Measurements from ENCODE around the gene ADAMTS15. TPM values are rescaled to one million over a fixed set of nuclear protein-coding genes. Genes with fewer than 3 reads are reported as not detected.

Gene ADAMTS15
- total RNA-seq, 2 experiments from 2014 or later, result not detected

GRCh38 chr11:130407978-130408377 lies 40.5 kb upstream of the ADAMTS15 start:
- Histone ChIP-seq H2AFZ (ENCODE audit: low read length) (no peak overlapping the region), H4K20me1 (ENCODE audit: insufficient read depth, low read length) (no peaks in the 10 kb centered on the region), H3K36me3 (ENCODE audit: insufficient read depth, low read length) (no peaks in the 10 kb centered on the region), H3K9me3 (ENCODE audit: low read length) (no peaks in the 10 kb centered on the region), H3K4me2 (ENCODE audit: low read length) (no peak overlapping the region), H3K27ac (ENCODE audit: low read depth, low read length, poor library complexity, severe bottlenecking) (no peak overlapping the region), H3K4me1 (ENCODE audit: insufficient read depth, low read length, poor library complexity, severe bottlenecking) (no peaks in the 10 kb centered on the region), H3K4me3 (ENCODE audit: low read depth, low read length, poor library complexity, severe bottlenecking) (no peak overlapping the region), H3K79me2 (ENCODE audit: insufficient read depth, low read depth, low read length) (no peaks in the 10 kb centered on the region), H3K9me2 (ENCODE audit: insufficient read depth, low read length) (no peaks in the 10 kb centered on the region)
- no TSS peak for BruUV-seq (replicated peaks)
- TF ChIP-seq CTCF (conservative IDR thresholded peaks at IDR 0.05; ENCODE audit: low read length), result no peak
- TF ChIP-seq EZH2phosphoT487 (IDR thresholded peaks at IDR 0.05; ENCODE audit: borderline replicate concordance, low read depth, low read length), result no peak
- no peak for DNase-seq (ENCODE audit: low spot score)
- ChIA-PET POLR2A (interaction anchor here (0.6 kb wide), 2 partner anchors 49 to 1185 kb away, joined by 3 read pairs; no protein-coding TSS in a partner anchor), CTCF (ENCODE audit: unreplicated experiment) (no interaction called here)
- intact Hi-C loops (cut with micrococcal nuclease; ENCODE audit: unreplicated experiment), result no loop called here

- Histone ChIP-seq H3K4me3 (ENCODE audit: low read depth, low read length, poor library complexity, severe bottlenecking) (no peak overlapping the region), H3K4me2 (ENCODE audit: low read length) (no peak overlapping the region), H2AFZ (ENCODE audit: low read length) (no peak overlapping the region), H4K20me1 (ENCODE audit: insufficient read depth, low read length) (no peaks in the 10 kb centered on the region), H3K9me2 (ENCODE audit: insufficient read depth, low read length) (no peaks in the 10 kb centered on the region), H3K27ac (ENCODE audit: low read depth, low read length, poor library complexity, severe bottlenecking) (no peak overlapping the region), H3K36me3 (ENCODE audit: insufficient read depth, low read length) (no peaks in the 10 kb centered on the region), H3K4me1 (ENCODE audit: insufficient read depth, low read length, poor library complexity, severe bottlenecking) (no peaks in the 10 kb centered on the region), H3K9me3 (ENCODE audit: low read length) (no peaks in the 10 kb centered on the region), H3K79me2 (ENCODE audit: insufficient read depth, low read depth, low read length) (no peaks in the 10 kb centered on the region)
- intact Hi-C loops (cut with micrococcal nuclease; ENCODE audit: unreplicated experiment), result no loop called here
- BruUV-seq (replicated peaks), result no TSS peak
- ChIA-PET POLR2A (no interaction called here), CTCF (ENCODE audit: unreplicated experiment) (no interaction called here)
- no peak for TF ChIP-seq CTCF (conservative IDR thresholded peaks at IDR 0.05; ENCODE audit: low read length)
- no peak for TF ChIP-seq EZH2phosphoT487 (IDR thresholded peaks at IDR 0.05; ENCODE audit: borderline replicate concordance, low read depth, low read length)
- no peak for DNase-seq (ENCODE audit: low spot score)
These were observed 40.0 kb upstream of the ADAMTS15 start for GRCh38 chr11:130408401-130408890.

DNA sequence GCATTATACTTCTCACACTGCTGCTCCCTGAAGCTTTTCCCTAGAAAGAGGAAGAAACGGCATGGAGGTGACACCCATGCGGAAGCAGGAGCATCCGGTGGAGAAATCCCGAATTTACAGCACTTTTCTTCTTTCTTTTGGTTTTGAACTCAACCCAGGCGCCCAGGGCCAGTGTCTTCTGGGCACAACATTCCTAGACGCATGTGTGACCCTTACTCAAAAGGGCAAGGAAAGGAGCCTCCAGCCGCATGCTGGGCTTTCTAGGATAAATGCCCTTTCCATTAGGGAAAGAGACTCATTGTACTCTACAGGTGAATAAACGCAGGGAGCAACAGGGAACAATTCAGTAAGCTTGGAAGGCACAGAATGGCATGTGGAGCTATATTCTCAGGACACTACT lies 39.5 kb upstream of the ADAMTS15 start:
- intact Hi-C loops (cut with micrococcal nuclease; ENCODE audit: unreplicated experiment), result no loop called here
- no peaks in the 10 kb centered on the region for H3K9me3 ChIP-seq (ENCODE audit: low read length)
- DNase-seq (ENCODE audit: low spot score), result no peak
- ChIA-PET CTCF (ENCODE audit: unreplicated experiment) (no interaction called here), POLR2A (no interaction called here)
- no peak overlapping the region for H3K4me2 ChIP-seq (ENCODE audit: low read length)
- TF ChIP-seq CTCF (conservative IDR thresholded peaks at IDR 0.05; ENCODE audit: low read length), result no peak
- no peak for TF ChIP-seq EZH2phosphoT487 (IDR thresholded peaks at IDR 0.05; ENCODE audit: borderline replicate concordance, low read depth, low read length)
- H4K20me1 ChIP-seq (ENCODE audit: insufficient read depth, low read length), result no peaks in the 10 kb centered on the region
- H3K4me3 ChIP-seq (ENCODE audit: low read depth, low read length, poor library complexity, severe bottlenecking), result no peak overlapping the region
- H3K9me2 ChIP-seq (ENCODE audit: insufficient read depth, low read length), result no peaks in the 10 kb centered on the region
- H3K36me3 ChIP-seq (ENCODE audit: insufficient read depth, low read length), result no peaks in the 10 kb centered on the region
- no peaks in the 10 kb centered on the region for H3K79me2 ChIP-seq (ENCODE audit: insufficient read depth, low read depth, low read length)
- no peak overlapping the region for H3K27ac ChIP-seq (ENCODE audit: low read depth, low read length, poor library complexity, severe bottlenecking)
- no peaks in the 10 kb centered on the region for H3K4me1 ChIP-seq (ENCODE audit: insufficient read depth, low read length, poor library complexity, severe bottlenecking)
- no peak overlapping the region for H2AFZ ChIP-seq (ENCODE audit: low read length)
- no TSS peak for BruUV-seq (replicated peaks)
